ENCODE data around the gene CAMK1.

DNA sequence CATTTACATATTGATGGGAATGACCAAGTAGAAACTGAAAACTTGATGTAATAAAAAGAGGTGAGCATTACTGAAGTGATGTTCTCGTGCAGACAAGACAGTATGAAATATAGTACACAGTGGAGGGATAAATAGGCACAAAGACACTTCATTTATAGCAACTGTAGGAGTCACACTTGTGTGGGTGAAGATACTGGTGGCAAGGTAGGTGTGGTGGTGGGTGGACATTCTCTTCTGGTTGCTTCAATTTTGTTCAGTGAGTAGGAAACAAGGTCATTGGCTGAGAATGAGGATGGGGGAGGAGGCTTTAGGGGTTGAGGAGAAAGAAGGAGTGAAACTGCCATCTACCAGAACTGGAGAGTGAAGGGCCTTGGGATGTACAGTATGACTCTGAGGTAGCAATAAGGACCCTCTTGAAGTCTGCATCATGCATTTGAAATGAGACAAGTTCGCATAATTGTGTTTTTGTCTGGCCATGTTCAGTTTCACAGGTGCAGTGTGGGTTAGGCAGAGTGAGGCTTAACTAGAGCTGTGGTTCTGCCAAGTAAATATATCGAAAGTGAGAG lies 59.5 kb downstream of the CAMK1 start:
- TF ChIP-seq, protein P1, sequence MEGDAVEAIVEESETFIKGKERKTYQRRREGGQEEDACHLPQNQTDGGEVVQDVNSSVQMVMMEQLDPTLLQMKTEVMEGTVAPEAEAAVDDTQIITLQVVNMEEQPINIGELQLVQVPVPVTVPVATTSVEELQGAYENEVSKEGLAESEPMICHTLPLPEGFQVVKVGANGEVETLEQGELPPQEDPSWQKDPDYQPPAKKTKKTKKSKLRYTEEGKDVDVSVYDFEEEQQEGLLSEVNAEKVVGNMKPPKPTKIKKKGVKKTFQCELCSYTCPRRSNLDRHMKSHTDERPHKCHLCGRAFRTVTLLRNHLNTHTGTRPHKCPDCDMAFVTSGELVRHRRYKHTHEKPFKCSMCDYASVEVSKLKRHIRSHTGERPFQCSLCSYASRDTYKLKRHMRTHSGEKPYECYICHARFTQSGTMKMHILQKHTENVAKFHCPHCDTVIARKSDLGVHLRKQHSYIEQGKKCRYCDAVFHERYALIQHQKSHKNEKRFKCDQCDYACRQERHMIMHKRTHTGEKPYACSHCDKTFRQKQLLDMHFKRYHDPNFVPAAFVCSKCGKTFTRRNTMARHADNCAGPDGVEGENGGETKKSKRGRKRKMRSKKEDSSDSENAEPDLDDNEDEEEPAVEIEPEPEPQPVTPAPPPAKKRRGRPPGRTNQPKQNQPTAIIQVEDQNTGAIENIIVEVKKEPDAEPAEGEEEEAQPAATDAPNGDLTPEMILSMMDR (IDR thresholded peaks at IDR 0.05): no peak
- TF ChIP-seq ZFX (IDR thresholded peaks at IDR 0.05; ENCODE audit: borderline replicate concordance): no peak

Data from 22Rv1 (cell line).